PC-9 (cell line): ENCODE data around the gene LACTB. TPM values are rescaled to one million over a fixed set of nuclear protein-coding genes. Genes with fewer than 3 reads are reported as not detected.
"Not testable (repeated sequence)": the region's sequence is repeated elsewhere in the genome, so short reads cannot be mapped to it uniquely, and the experiment has no call there.

ENCODE experiments used
- BruUV-seq: library from RNA; stranded (reverse); fragments of 400-500 nt; replicated peaks from 2 replicates; lab custom pipeline; 2021; lab: Mats Ljungman, UMichigan
- CTCF ChIA-PET: fragments of 300-600 bp; sonication (Branson Sonifier 250); formaldehyde crosslinking; loops from one replicate; lab custom pipeline; 2022; ENCODE audit warnings: antibody characterized with exemption; lab: Charles Lee
- POLR2A ChIA-PET: fragments of 300-600 bp; sonication (Branson Sonifier 250); formaldehyde crosslinking; loops from one replicate; lab custom pipeline; 2022; ENCODE audit warnings: antibody characterized with exemption; ENCODE audit not compliant: unreplicated experiment; lab: Charles Lee
- DNase-seq, 2 experiments: peaks; one replicate each; pipeline versions ENCODE4 v3.0.0 to v3.0.0-alpha.2; 2015 to 2022; ENCODE audit warnings: mixed read lengths in 1 of 2
- H2AFZ ChIP-seq: fragments of 200-600 bp; sonication (generic); 2 replicates; pipeline ENCODE4 v1.8.1; 2017; ENCODE audit warnings: antibody characterized with exemption
- H3F3A ChIP-seq: fragments of 200-600 bp; sonication (generic); 2 replicates; pipeline ENCODE4 v1.8.1; 2017; ENCODE audit warnings: antibody characterized with exemption, mild to moderate bottlenecking, low read depth; ENCODE audit not compliant: insufficient read depth
- H3K27ac ChIP-seq: fragments of 200-600 bp; sonication (generic); 2 replicates; pipeline ENCODE4 v1.6.1; 2016; ENCODE audit warnings: mixed run types
- H3K27me3 ChIP-seq: fragments of 200-600 bp; sonication (generic); 2 replicates; pipeline ENCODE4 v1.6.1; 2016; ENCODE audit warnings: low read depth, mixed run types; ENCODE audit not compliant: insufficient read depth
- H3K36me3 ChIP-seq: fragments of 200-600 bp; sonication (generic); 2 replicates; pipeline ENCODE4 v1.6.1; 2016; ENCODE audit warnings: low read depth, mixed run types
- H3K4me1 ChIP-seq: fragments of 200-600 bp; sonication (generic); replicated peaks from 2 replicates; pipeline ENCODE4 v1.6.1; 2016; ENCODE audit warnings: mixed run types; ENCODE audit not compliant: insufficient read depth
- H3K4me2 ChIP-seq: fragments of 200-600 bp; sonication (generic); 2 replicates; pipeline ENCODE4 v1.6.1; 2017; ENCODE audit warnings: mixed run types
- H3K4me3 ChIP-seq: fragments of 200-600 bp; sonication (generic); 2 replicates; pipeline ENCODE4 v1.6.1; 2016; ENCODE audit warnings: mixed run types
- H3K79me2 ChIP-seq: fragments of 200-600 bp; sonication (generic); 2 replicates; pipeline ENCODE4 v1.6.1; 2017; ENCODE audit warnings: low read depth, mixed run types
- H3K9me2 ChIP-seq: fragments of 200-600 bp; sonication (generic); 2 replicates; pipeline ENCODE4 v1.8.1; 2017; ENCODE audit warnings: mild to moderate bottlenecking; ENCODE audit not compliant: insufficient read depth
- H3K9me3 ChIP-seq: fragments of 200-600 bp; sonication (generic); 2 replicates; pipeline ENCODE4 v1.8.1; 2016; ENCODE audit warnings: low read depth; ENCODE audit not compliant: insufficient read depth
- H4K20me1 ChIP-seq: fragments of 200-600 bp; sonication (generic); 2 replicates; pipeline ENCODE4 v1.8.1; 2017; ENCODE audit not compliant: insufficient read depth
- CTCF ChIP-seq: fragments of 200-600 bp; sonication (generic); conservative IDR thresholded peaks from 2 replicates; pipeline ENCODE4 v1.6.1; 2017; ENCODE audit warnings: mixed run types, antibody characterized with exemption, mild to moderate bottlenecking, moderate library complexity
- EZH2 ChIP-seq: fragments of 200-600 bp; sonication (generic); IDR thresholded peaks from 2 replicates; pipeline ENCODE4 v1.8.0; 2017; ENCODE audit warnings: antibody characterized with exemption, low read depth
- intact Hi-C: fragments of 100-400 bp; cut with micrococcal nuclease; formaldehyde crosslinking; loops from one replicate; pipeline ENCODE4 v1.10.0; 2022; ENCODE audit not compliant: unreplicated experiment
- total RNA-seq: library from RNA; stranded (reverse); gene quantifications from 2 replicates; pipeline ENCODE4 v1.2.3, GENCODE V29; 2021

LACTB gene
- total RNA-seq, 1 experiment from 2014 or later: 17.1 TPM

DNA sequence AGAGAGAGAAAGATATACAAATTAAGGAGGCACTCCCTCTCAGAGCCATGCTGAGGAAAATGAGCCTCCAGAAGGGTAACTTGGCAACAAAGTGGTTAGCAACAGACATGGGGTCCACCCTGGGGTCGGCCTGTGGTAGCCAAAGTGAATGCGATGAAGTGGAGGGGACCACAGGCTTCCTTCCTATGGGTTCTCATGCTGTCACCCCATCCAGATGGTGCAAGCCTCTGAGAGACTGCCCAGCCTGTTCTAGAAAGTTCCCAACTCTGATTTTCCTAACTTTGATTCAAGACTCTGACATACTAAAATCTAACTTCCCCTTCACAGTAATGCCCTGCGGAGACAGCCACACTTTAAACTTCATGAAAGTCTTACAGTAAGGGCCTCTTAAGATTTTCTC, 18.2 kb upstream of the LACTB start:
- H3K4me3 ChIP-seq: no peak overlapping the region
- H3K36me3 ChIP-seq: no peaks in the 10 kb centered on the region
- H3K27me3 ChIP-seq: no peaks in the 10 kb centered on the region
- H3K4me1 ChIP-seq: peaks cover 4% of the 10 kb centered on the region; the same call in 1 of the 2 replicates
- no peaks in the 10 kb centered on the region for H3K79me2 ChIP-seq
- POLR2A ChIA-PET: no interaction called here
- no peaks in the 10 kb centered on the region for H3K9me2 ChIP-seq
- H4K20me1 ChIP-seq: no peaks in the 10 kb centered on the region
- H3K4me2 ChIP-seq: no peak overlapping the region
- no peaks in the 10 kb centered on the region for H3K9me3 ChIP-seq
- TF ChIP-seq EZH2: no peak
- no peak for TF ChIP-seq CTCF
- intact Hi-C loops: no loop called here
- peaks cover 11% of the 10 kb centered on the region for H3F3A ChIP-seq
- CTCF ChIA-PET: no interaction called here
- no TSS peak for BruUV-seq
- H2AFZ ChIP-seq: no peak overlapping the region
- H3K27ac ChIP-seq: no peak overlapping the region
- DNase-seq: no peak

GRCh38 chr15:63104727-63105126, 16.9 kb upstream of the LACTB start:
- no peak overlapping the region for H3K27ac ChIP-seq
- no peak overlapping the region for H3K4me3 ChIP-seq
- H4K20me1 ChIP-seq: no peaks in the 10 kb centered on the region
- no peaks in the 10 kb centered on the region for H3K9me2 ChIP-seq
- POLR2A ChIA-PET: interaction anchor here (0.6 kb wide), 1 partner anchor 53 kb away, joined by 3 read pairs; the partner anchor contains the start of gene RPS27L
- no peak overlapping the region for H3K4me2 ChIP-seq
- H3K79me2 ChIP-seq: no peaks in the 10 kb centered on the region
- H3K4me1 ChIP-seq: peaks cover 8% of the 10 kb centered on the region; the same call in 1 of the 2 replicates
- no peaks in the 10 kb centered on the region for H3K27me3 ChIP-seq
- H3K9me3 ChIP-seq: no peaks in the 10 kb centered on the region
- CTCF ChIA-PET: no interaction called here
- TF ChIP-seq CTCF (no peak), EZH2 (no peak)
- intact Hi-C loops: no loop called here
- no peak for DNase-seq
- H2AFZ ChIP-seq: no peak overlapping the region
- BruUV-seq: no TSS peak
- peaks cover 12% of the 10 kb centered on the region for H3F3A ChIP-seq
- no peaks in the 10 kb centered on the region for H3K36me3 ChIP-seq

DNA sequence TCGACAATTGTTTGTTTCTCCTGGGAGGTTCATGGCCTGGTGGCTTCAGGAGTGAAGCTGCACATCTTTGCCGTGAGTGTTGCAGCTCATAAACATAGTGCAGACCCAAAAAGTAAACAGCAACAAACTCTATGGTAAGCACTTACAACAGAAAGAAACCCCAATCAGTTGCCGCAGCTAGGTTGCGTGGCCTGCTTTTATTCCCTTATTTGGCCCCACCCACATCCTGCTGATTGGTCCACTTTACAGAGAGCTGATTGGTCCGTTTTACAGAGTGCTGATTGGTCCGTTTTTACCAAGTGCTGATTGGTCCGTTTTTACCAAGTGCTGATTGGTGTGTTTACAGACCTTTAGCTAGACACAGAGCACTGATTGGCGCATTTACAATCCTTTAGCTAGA, 16.3 kb upstream of the LACTB start:
- H2AFZ ChIP-seq, H3K4me3 ChIP-seq, intact Hi-C loops, H3K27ac ChIP-seq, H3K79me2 ChIP-seq, H3K4me1 ChIP-seq, H3K4me2 ChIP-seq, CTCF ChIA-PET, H4K20me1 ChIP-seq, H3K9me3 ChIP-seq, H3K36me3 ChIP-seq, H3K9me2 ChIP-seq, H3K27me3 ChIP-seq, BruUV-seq, DNase-seq: not testable (repeated sequence)
- peaks cover 12% of the 10 kb centered on the region for H3F3A ChIP-seq
- POLR2A ChIA-PET: interaction anchor here (0.6 kb wide), 1 partner anchor 52 kb away, joined by 3 read pairs; the partner anchor contains the start of gene RPS27L
